DND-41 (cell line): Measurements from ENCODE around the gene TMCO5A.

Experiments used
- CTCF ChIP-seq: IDR thresholded peaks from 2 replicates; pipeline ENCODE4 v1.5.1; 2012; ENCODE audit warnings: borderline replicate concordance, low read length, moderate library complexity, mild to moderate bottlenecking; ENCODE audit not compliant: poor library complexity, severe bottlenecking; ENCODE audit errors: extremely low read depth
- EZH2 ChIP-seq: IDR thresholded peaks from 3 replicates; pipeline ENCODE4 v1.6.1; 2012; ENCODE audit warnings: borderline replicate concordance, low read depth, mild to moderate bottlenecking, moderate library complexity, low read length, inconsistent platforms; ENCODE audit not compliant: severe bottlenecking

GRCh38 chr15:37898362-37898761 lies 36.1 kb upstream of the TMCO5A start:
- TF ChIP-seq CTCF (no peak), EZH2 (no peak)
